HFF-Myc (cell line): Measurements from ENCODE around the gene TEX50.
"Not testable (repeated sequence)": the region's sequence is repeated elsewhere in the genome, so short reads cannot be mapped to it uniquely, and the experiment has no call there.

Source experiments
- DNase-seq: peaks from one replicate; pipeline ENCODE4 v3.0.0-alpha.2; 2011; ENCODE audit warnings: low read depth; ENCODE audit errors: extremely low read depth
- H3K4me3 ChIP-seq: replicated peaks from 2 replicates; pipeline ENCODE4 v1.5.1; 2011; ENCODE audit warnings: low read depth, mild to moderate bottlenecking, control low read depth, low read length
- CTCF ChIP-seq: IDR thresholded peaks from 2 replicates; pipeline ENCODE4 v1.5.1; 2012; ENCODE audit warnings: mild to moderate bottlenecking, low read depth, low read length, control low read depth; ENCODE audit errors: missing control alignments

TEX50 gene

GRCh38 chr1:173635116-173635515 lies at the start of gene TEX50:
Gene TEX50 (plus strand): TSS chr1:173635338. CDS start chr1:173635522, 184 bp downstream.
- TF ChIP-seq CTCF, result no peak
- DNase-seq, result no peak
- no peak within 1 kb of the TSS for H3K4me3 ChIP-seq

GRCh38 chr1:173590557-173590956 lies 44.6 kb upstream of the TEX50 start:
- no peak for TF ChIP-seq CTCF
- DNase-seq, result no peak
- no peak overlapping the region for H3K4me3 ChIP-seq

GRCh38 chr1:173591138-173591537 lies 44.0 kb upstream of the TEX50 start:
- DNase-seq, H3K4me3 ChIP-seq: not testable (repeated sequence)

- no peak overlapping the region for H3K4me3 ChIP-seq
- TF ChIP-seq CTCF, result no peak
- no peak for DNase-seq
These were observed 38.9 kb upstream of the TEX50 start for GRCh38 chr1:173596097-173596825.

GRCh38 chr1:173601588-173601987 lies 33.5 kb upstream of the TEX50 start:
- TF ChIP-seq CTCF, result no peak
- no peak overlapping the region for H3K4me3 ChIP-seq
- DNase-seq, result no peak

GRCh38 chr1:173603056-173603591 lies 32.0 kb upstream of the TEX50 start, which contains the start of gene SLC9C2:
Gene SLC9C2 (minus strand): TSS chr1:173603072. CDS start chr1:173601776, 1,296 bp downstream.
- no peak within 1 kb of the TSS for H3K4me3 ChIP-seq
- no peak for DNase-seq
- no peak for TF ChIP-seq CTCF

GRCh38 chr1:173608503-173609216 lies 26.5 kb upstream of the TEX50 start:
- TF ChIP-seq CTCF, result no peak
- no peak for DNase-seq

GRCh38 chr1:173613086-173613485 lies 22.1 kb upstream of the TEX50 start:
- DNase-seq, H3K4me3 ChIP-seq: not testable (repeated sequence)

More at GRCh38 chr1:173608503-173609216, 26.5 kb upstream of the TEX50 start:
- no peak overlapping the region for H3K4me3 ChIP-seq
